ENCODE results near the gene SPACA5. TPM values are rescaled to one million over a fixed set of nuclear protein-coding genes. Genes with fewer than 3 reads are reported as not detected.

The SPACA5 gene
- total and polyA plus RNA-seq, 2 of the 13 experiments (the other 11 are each of a cell fraction or from before 2014, with no cell fraction given) = not detected

DNA sequence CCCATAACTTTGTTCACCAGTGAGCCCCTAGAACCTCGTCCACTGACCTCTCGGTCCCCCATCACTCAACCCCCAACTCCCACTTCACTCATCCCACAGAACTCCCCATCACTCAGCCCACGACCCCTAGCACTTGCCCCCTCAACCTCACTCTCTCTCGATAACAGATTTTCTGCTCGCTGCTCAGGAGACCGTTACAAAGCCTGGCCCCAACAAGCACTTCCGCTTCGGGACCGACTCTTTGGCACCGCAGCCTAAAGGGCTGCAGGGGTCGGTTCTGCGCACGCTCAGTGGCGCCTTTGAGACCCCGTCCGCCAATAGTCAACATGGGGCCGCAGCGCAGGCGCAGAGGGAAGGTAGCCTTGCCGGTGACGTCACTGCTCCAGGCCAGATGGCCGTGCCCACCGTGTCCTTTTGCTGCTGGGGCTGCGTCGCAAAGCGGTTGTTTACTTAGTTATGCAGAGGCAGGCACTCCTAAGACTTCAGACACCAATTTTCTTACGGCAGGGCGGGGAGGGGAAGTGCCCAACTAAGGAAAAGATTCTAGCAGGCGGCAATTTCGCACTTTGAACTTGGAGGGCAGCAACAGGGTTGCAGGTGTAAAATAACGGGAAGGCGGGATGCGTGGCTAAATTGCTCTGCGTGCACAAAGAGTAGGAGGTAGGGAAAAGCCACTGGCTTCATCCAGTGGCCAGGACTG, 2.9 kb upstream of the SPACA5 start, which contains the start of gene ZNF182 (continued):
- TF ChIP-seq TAF15 (IDR thresholded peaks at IDR 0.05; ENCODE audit: low read depth, low read length, poor library complexity, severe bottlenecking) = no peak
- TF ChIP-seq FOSL2 (CRISPR knock-in tag; IDR thresholded peaks at IDR 0.05) = peak; percentile 58
- no peak for TF ChIP-seq BORCS8-MEF2B (CRISPR knock-in tag; IDR thresholded peaks at IDR 0.05)
- TF ChIP-seq, protein P1, sequence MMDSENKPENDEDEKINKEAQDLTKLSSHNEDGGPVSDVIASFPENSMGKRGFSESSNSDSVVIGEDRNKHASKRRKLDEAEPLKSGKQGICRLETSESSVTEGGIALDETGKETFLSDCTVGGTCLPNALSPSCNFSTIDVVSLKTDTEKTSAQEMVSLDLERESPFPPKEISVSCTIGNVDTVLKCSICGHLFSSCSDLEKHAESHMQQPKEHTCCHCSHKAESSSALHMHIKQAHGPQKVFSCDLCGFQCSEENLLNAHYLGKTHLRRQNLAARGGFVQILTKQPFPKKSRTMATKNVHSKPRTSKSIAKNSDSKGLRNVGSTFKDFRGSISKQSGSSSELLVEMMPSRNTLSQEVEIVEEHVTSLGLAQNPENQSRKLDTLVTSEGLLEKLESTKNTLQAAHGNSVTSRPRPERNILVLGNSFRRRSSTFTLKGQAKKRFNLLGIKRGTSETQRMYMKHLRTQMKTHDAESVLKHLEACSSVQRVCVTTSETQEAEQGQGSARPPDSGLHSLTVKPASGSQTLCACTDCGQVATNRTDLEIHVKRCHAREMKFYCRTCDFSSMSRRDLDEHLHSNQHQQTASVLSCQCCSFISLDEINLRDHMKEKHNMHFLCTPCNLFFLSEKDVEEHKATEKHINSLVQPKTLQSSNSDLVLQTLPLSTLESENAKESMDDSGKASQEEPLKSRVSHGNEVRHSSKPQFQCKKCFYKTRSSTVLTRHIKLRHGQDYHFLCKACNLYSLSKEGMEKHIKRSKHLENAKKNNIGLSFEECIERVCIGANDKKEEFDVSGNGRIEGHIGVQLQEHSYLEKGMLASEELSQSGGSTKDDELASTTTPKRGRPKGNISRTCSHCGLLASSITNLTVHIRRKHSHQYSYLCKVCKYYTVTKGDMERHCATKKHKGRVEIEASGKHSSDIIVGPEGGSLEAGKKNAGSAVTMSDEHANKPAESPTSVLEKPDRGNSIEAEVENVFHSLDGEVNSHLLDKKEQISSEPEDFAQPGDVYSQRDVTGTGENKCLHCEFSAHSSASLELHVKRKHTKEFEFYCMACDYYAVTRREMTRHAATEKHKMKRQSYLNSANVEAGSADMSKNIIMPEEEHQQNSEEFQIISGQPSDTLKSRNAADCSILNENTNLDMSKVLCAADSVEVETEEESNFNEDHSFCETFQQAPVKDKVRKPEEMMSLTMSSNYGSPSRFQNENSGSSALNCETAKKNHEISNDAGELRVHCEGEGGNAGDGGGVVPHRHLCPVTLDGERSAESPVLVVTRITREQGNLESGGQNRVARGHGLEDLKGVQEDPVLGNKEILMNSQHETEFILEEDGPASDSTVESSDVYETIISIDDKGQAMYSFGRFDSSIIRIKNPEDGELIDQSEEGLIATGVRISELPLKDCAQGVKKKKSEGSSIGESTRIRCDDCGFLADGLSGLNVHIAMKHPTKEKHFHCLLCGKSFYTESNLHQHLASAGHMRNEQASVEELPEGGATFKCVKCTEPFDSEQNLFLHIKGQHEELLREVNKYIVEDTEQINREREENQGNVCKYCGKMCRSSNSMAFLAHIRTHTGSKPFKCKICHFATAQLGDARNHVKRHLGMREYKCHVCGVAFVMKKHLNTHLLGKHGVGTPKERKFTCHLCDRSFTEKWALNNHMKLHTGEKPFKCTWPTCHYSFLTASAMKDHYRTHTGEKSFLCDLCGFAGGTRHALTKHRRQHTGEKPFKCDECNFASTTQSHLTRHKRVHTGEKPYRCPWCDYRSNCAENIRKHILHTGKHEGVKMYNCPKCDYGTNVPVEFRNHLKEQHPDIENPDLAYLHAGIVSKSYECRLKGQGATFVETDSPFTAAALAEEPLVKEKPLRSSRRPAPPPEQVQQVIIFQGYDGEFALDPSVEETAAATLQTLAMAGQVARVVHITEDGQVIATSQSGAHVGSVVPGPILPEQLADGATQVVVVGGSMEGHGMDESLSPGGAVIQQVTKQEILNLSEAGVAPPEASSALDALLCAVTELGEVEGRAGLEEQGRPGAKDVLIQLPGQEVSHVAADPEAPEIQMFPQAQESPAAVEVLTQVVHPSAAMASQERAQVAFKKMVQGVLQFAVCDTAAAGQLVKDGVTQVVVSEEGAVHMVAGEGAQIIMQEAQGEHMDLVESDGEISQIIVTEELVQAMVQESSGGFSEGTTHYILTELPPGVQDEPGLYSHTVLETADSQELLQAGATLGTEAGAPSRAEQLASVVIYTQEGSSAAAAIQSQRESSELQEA (CRISPR knock-in tag; IDR thresholded peaks at IDR 0.05; ENCODE audit: not compliant biosample characterization) = no peak
- peak; percentile 91 for TF ChIP-seq POLR2AphosphoS5 (IDR thresholded peaks at IDR 0.05; ENCODE audit: low read depth, low read length)
- no peak for TF ChIP-seq SMYD3 (CRISPR knock-in tag; IDR thresholded peaks at IDR 0.05)
- no peak for TF ChIP-seq DMAP1 (CRISPR knock-in tag; IDR thresholded peaks at IDR 0.05)
- TF ChIP-seq ZNF570 (CRISPR knock-in tag; IDR thresholded peaks at IDR 0.05; ENCODE audit: borderline replicate concordance) = no peak
- TF ChIP-seq ONECUT2 (CRISPR knock-in tag; IDR thresholded peaks at IDR 0.05) = no peak
- TF ChIP-seq CHCHD3 (CRISPR knock-in tag; IDR thresholded peaks at IDR 0.05) = no peak
- TF ChIP-seq, protein P2, sequence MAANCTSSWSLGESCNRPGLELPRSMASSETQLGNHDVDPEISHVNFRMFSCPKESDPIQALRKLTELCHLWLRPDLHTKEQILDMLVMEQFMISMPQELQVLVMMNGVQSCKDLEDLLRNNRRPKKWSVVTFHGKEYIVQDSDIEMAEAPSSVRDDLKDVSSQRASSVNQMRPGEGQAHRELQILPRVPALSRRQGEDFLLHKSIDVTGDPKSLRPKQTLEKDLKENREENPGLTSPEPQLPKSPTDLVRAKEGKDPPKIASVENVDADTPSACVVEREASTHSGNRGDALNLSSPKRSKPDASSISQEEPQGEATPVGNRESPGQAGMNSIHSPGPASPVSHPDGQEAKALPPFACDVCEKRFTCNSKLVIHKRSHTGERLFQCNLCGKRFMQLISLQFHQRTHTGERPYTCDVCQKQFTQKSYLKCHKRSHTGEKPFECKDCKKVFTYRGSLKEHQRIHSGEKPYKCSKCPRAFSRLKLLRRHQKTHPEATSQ (CRISPR knock-in tag; IDR thresholded peaks at IDR 0.05; ENCODE audit: borderline replicate concordance) = peak; percentile 18; the same call in 1 of the 2 replicates
- TF ChIP-seq, protein P3, sequence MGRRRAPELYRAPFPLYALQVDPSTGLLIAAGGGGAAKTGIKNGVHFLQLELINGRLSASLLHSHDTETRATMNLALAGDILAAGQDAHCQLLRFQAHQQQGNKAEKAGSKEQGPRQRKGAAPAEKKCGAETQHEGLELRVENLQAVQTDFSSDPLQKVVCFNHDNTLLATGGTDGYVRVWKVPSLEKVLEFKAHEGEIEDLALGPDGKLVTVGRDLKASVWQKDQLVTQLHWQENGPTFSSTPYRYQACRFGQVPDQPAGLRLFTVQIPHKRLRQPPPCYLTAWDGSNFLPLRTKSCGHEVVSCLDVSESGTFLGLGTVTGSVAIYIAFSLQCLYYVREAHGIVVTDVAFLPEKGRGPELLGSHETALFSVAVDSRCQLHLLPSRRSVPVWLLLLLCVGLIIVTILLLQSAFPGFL (CRISPR knock-in tag; IDR thresholded peaks at IDR 0.05) = no peak
- TF ChIP-seq RBFOX2 (IDR thresholded peaks at IDR 0.05; ENCODE audit: low read depth, low read length) = peak; percentile 75
- peak; percentile 24; the same call in 1 of the 2 replicates for TF ChIP-seq NFYC (CRISPR knock-in tag; IDR thresholded peaks at IDR 0.05)
- TF ChIP-seq HMG20A (CRISPR knock-in tag; IDR thresholded peaks at IDR 0.05; ENCODE audit: borderline replicate concordance) = no peak
